Measurements from ENCODE around the gene CYP3A5. TPM values are rescaled to one million over a fixed set of nuclear protein-coding genes. Genes with fewer than 3 reads are reported as not detected.

The CYP3A5 gene
- total and polyA plus RNA-seq, 2 of the 8 experiments (the other 6 are each of a cell fraction or from before 2014, with no cell fraction given): 0.06 TPM; not detected in 1

- TF ChIP-seq HDAC2 (IDR thresholded peaks at IDR 0.05; ENCODE audit: borderline replicate concordance in 1 of 2, low read depth in 2 of 2, low read length in 2 of 2) (no peak), NANOG (IDR thresholded peaks at IDR 0.05; ENCODE audit: insufficient read depth, low read depth, low read length, poor library complexity, severe bottlenecking) (no peak)
Measured at GRCh38 chr7:99685129-99685758, 5.4 kb upstream of the CYP3A5 start (continued).

All from H1 (cell line).